HepG2 (cell line): ENCODE measurements around the gene AMIGO2. TPM values are rescaled to one million over a fixed set of nuclear protein-coding genes. Genes with fewer than 3 reads are reported as not detected.

Source experiments
- ATAC-seq: fragments of 200-7000 bp; cut with Tn5 transposase; 3 replicates; pipeline ENCODE4 v1.9.1; 2020; ENCODE audit warnings: mild to moderate bottlenecking, moderate library complexity
- BruUV-seq: library from RNA; stranded (reverse); fragments of 400-500 nt; replicated peaks from 2 replicates; lab custom pipeline; 2021; lab: Mats Ljungman, UMichigan
- CTCF ChIA-PET: fragments of 300-600 bp; formaldehyde crosslinking; extraction: SDS; loops from one replicate; lab custom pipeline; 2021; ENCODE audit warnings: low total read pairs, inconsistent platforms, low intra/inter-chr PET ratio; lab: Yijun Ruan, JAX
- POLR2A ChIA-PET: fragments of 350-600 bp; sonication (Branson Sonifier 250); formaldehyde crosslinking; loops from one replicate; lab custom pipeline; 2020; ENCODE audit warnings: antibody characterized with exemption, inconsistent platforms; lab: Yijun Ruan, JAX
- DNase-seq: peaks from one replicate; pipeline ENCODE4 v3.0.0-alpha.2; 2015; ENCODE audit warnings: low spot score
- FAIRE-seq: peaks from 3 replicates; lab custom pipeline; 2011; peaks lifted over from hg19 to GRCh38; lab: Jason Lieb, UNC
- H2AFZ ChIP-seq: one replicate; pipeline ENCODE4 v1.6.1; 2011; ENCODE audit warnings: low read length, inconsistent platforms
- H3K27ac ChIP-seq: fragments of 300-600 bp; 3 replicates; pipeline ENCODE4 v1.8.0; 2011; ENCODE audit warnings: mixed run types, mild to moderate bottlenecking, mixed read lengths, low read length, inconsistent platforms; ENCODE audit not compliant: insufficient read depth; ENCODE audit errors: extremely low read length
- H3K27me3 ChIP-seq, 2 experiments: fragments of 200-600 bp in 1 of 2; 2 replicates in 1 of 2; 3 replicates in 1 of 2; pipeline versions ENCODE4 v1.6.0 to v1.8.0; 2011; ENCODE audit warnings: low read length in 2 of 2, mild to moderate bottlenecking in 2 of 2, moderate library complexity in 2 of 2, inconsistent platforms in 1 of 2; ENCODE audit not compliant: insufficient read depth in 2 of 2, control insufficient read depth in 1 of 2
- H3K36me3 ChIP-seq, 2 experiments: fragments of 200-600 bp in 1 of 2; replicated peaks in 1 of 2; 2 replicates in 1 of 2; 3 replicates in 1 of 2; pipeline versions ENCODE4 v1.5.1 to v1.8.0; 2011; ENCODE audit warnings: low read length in 2 of 2, inconsistent platforms in 1 of 2; ENCODE audit not compliant: insufficient read depth in 2 of 2, control insufficient read depth in 1 of 2
- H3K4me1 ChIP-seq: 2 replicates; pipeline ENCODE4 v1.5.1; 2012; ENCODE audit warnings: low read length, inconsistent platforms; ENCODE audit not compliant: insufficient read depth
- H3K4me2 ChIP-seq: 2 replicates; pipeline ENCODE4 v1.6.0; 2011; ENCODE audit warnings: low read depth, low read length, inconsistent platforms
- H3K4me3 ChIP-seq, 3 experiments: fragments of 200-600 bp in 1 of 3; sonication (generic), shearing (Covaris generic) in 1 of 3; replicated peaks in 1 of 3; 2 replicates each; pipeline ENCODE4 v1.5.1; 2011 to 2016; ENCODE audit warnings: low read length in 3 of 3, inconsistent platforms in 2 of 3, low read depth in 2 of 3, mild to moderate bottlenecking in 2 of 3, control low read depth in 1 of 3, mixed read lengths in 1 of 3; ENCODE audit not compliant: insufficient read depth in 1 of 3
- H3K79me2 ChIP-seq: one replicate; pipeline ENCODE4 v1.6.1; 2011; ENCODE audit warnings: low read length, inconsistent platforms; ENCODE audit not compliant: insufficient read depth
- H3K9ac ChIP-seq: 2 replicates; pipeline ENCODE4 v1.6.0; 2011; ENCODE audit warnings: mild to moderate bottlenecking, low read depth, low read length, inconsistent platforms; ENCODE audit not compliant: insufficient read depth
- H3K9me3 ChIP-seq: 2 replicates; pipeline ENCODE4 v1.5.1; 2012; ENCODE audit warnings: mild to moderate bottlenecking, low read length
- H4K20me1 ChIP-seq: 2 replicates; pipeline ENCODE4 v1.6.0; 2011; ENCODE audit warnings: inconsistent platforms, mild to moderate bottlenecking, low read length, moderate library complexity; ENCODE audit not compliant: insufficient read depth
- DMAP1 ChIP-seq: IDR thresholded peaks from 2 replicates; pipeline ENCODE4 v1.6.1; 2016
- NFIB ChIP-seq: sonication (generic); formaldehyde crosslinking; IDR thresholded peaks from 2 replicates; pipeline ENCODE4 v1.9.0; 2021; ENCODE audit warnings: missing genetic modification reagents, mild to moderate bottlenecking, borderline replicate concordance
- PCBP2 ChIP-seq: fragments of 200-400 bp; formaldehyde crosslinking; optimal IDR thresholded peaks from 2 replicates; pipeline ENCODE3; 2018; ENCODE audit warnings: low read length, low read depth; ENCODE audit not compliant: poor library complexity, severe bottlenecking
- RBM39 ChIP-seq: fragments of 200-400 bp; formaldehyde crosslinking; IDR thresholded peaks from one replicate; pipeline ENCODE4 v1.6.1; 2018; ENCODE audit warnings: antibody characterized with exemption, mild to moderate bottlenecking, low read depth, low read length; ENCODE audit not compliant: poor library complexity, severe bottlenecking
- SSRP1 ChIP-seq: IDR thresholded peaks from 2 replicates; pipeline ENCODE4 v1.6.1; 2016; ENCODE audit warnings: control low read depth
- ZKSCAN1 ChIP-seq: fragments of 150-350 bp; IDR thresholded peaks from 2 replicates; pipeline ENCODE4 v1.6.1; 2014; ENCODE audit warnings: low read length
- ZNF264 ChIP-seq: sonication (generic); formaldehyde crosslinking; IDR thresholded peaks from 2 replicates; pipeline ENCODE4 v1.4.0; 2020; ENCODE audit warnings: missing genetic modification reagents
- WGBS: methylation state at CpG from one replicate; pipeline ENCODE4 v1.1.6; 2017; ENCODE audit warnings: low lambda C conversion rate; 5-methylcytosine and 5-hydroxymethylcytosine counted together
- in situ Hi-C: cut with HindIII; loops from 2 replicates; pipeline ENCODE4 v1.10.0; 2017; ENCODE audit warnings: low pct_unique_long_range_greater_than_20kb; ENCODE audit not compliant: extremely low pct_ligation_motif_present
- intact Hi-C: fragments of 100-400 bp; cut with micrococcal nuclease; formaldehyde crosslinking; loops from one replicate; pipeline ENCODE4 v1.10.0; 2022; ENCODE audit not compliant: unreplicated experiment
- polyA plus RNA-seq, 8 experiments: library from polyadenylated mRNA; depleted of rRNA in 3 of 8; stranded (reverse) in 7 of 8; unstranded in 1 of 8; fragments of >200 nt; fragmentation: Illumina TruSeq in 4 of 8; extraction: Trizol in 4 of 8; gene quantifications; 2 replicates each; pipeline versions ENCODE4 v1.2.1 to v1.2.3, GENCODE V29; 2011 to 2016; ENCODE audit warnings: low read depth in 4 of 8, missing spikeins in 1 of 8, mixed read lengths in 1 of 8; ENCODE audit not compliant: insufficient read depth in 1 of 8
- total RNA-seq, 5 experiments: library from RNA; depleted of rRNA; stranded (reverse); fragments of >200 nt; fragmentation: Illumina TruSeq; extraction: Trizol; gene quantifications; 2 replicates each; pipeline ENCODE4 v1.2.3, GENCODE V29; 2016; ENCODE audit warnings: low read depth in 1 of 5
- TF ChIP-seq, protein P1 (sequence below): sonication (generic); formaldehyde crosslinking; conservative IDR thresholded peaks from 2 replicates; pipeline ENCODE4 v1.8.1; 2023; ENCODE audit warnings: missing genetic modification reagents
- TF ChIP-seq, protein P2 (sequence below): sonication (generic); formaldehyde crosslinking; IDR thresholded peaks from 2 replicates; pipeline ENCODE4 v1.4.0; 2020; ENCODE audit warnings: missing genetic modification reagents, low read depth, mild to moderate bottlenecking, borderline replicate concordance

The AMIGO2 gene
- total and polyA plus RNA-seq, 2 of the 13 experiments (the other 11 are each of a cell fraction or from before 2014, with no cell fraction given) = not detected

- DNase-seq = no peak
- intact Hi-C loops = no loop called here
- in situ Hi-C loops = no loop called here
- no TSS peak for BruUV-seq
- Histone ChIP-seq H4K20me1 (no peaks in the 10 kb centered on the region), H3K36me3 (no peaks in the 10 kb centered on the region), H3K4me1 (no peaks in the 10 kb centered on the region), H3K4me2 (no peak overlapping the region), H3K27ac (no peak overlapping the region), H2AFZ (no peak overlapping the region), H3K79me2 (no peaks in the 10 kb centered on the region), H3K27me3 (peaks cover 0 to 15% of the 10 kb centered on the region in 2 experiments; a peak in 3 of 5 replicates), H3K4me3 (no peak overlapping the region), H3K9ac (no peak overlapping the region), H3K9me3 (no peaks in the 10 kb centered on the region)
- TF ChIP-seq PCBP2 = no peak
- TF ChIP-seq, protein P1, sequence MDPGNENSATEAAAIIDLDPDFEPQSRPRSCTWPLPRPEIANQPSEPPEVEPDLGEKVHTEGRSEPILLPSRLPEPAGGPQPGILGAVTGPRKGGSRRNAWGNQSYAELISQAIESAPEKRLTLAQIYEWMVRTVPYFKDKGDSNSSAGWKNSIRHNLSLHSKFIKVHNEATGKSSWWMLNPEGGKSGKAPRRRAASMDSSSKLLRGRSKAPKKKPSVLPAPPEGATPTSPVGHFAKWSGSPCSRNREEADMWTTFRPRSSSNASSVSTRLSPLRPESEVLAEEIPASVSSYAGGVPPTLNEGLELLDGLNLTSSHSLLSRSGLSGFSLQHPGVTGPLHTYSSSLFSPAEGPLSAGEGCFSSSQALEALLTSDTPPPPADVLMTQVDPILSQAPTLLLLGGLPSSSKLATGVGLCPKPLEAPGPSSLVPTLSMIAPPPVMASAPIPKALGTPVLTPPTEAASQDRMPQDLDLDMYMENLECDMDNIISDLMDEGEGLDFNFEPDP = no peak
- TF ChIP-seq DMAP1 (CRISPR knock-in tag) = no peak
- TF ChIP-seq, protein P2, sequence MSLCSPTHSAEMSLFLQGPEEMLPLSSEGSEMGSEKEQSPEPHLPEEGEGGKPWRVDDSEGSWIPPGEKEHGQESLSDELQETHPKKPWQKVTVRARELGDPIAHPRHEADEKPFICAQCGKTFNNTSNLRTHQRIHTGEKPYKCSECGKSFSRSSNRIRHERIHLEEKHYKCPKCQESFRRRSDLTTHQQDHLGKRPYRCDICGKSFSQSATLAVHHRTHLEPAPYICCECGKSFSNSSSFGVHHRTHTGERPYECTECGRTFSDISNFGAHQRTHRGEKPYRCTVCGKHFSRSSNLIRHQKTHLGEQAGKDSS (CRISPR knock-in tag) = no peak
- no peak for TF ChIP-seq RBM39
- no peak for TF ChIP-seq NFIB (CRISPR knock-in tag)
- TF ChIP-seq ZKSCAN1 = no peak
- TF ChIP-seq ZNF264 = no peak
- no peak for TF ChIP-seq SSRP1 (CRISPR knock-in tag)
- POLR2A ChIA-PET = no interaction called here
- ATAC-seq = no peak
- CTCF ChIA-PET = no interaction called here
- no peak for FAIRE-seq
- 49% methylated on average over 10 of the region's 11 CpGs for WGBS
Measured at GRCh38 chr12:47102845-47103651, 23.3 kb upstream of the AMIGO2 start.
